HG03064 (cell line): Measurements from ENCODE around the gene ANAPC2.

Experiments used
- ATAC-seq: cut with Tn5 transposase; IDR thresholded peaks from one replicate; pipeline ENCODE4 v1.9.1; 2021; ENCODE audit warnings: low read depth; ENCODE audit not compliant: unreplicated experiment

ANAPC2 gene

DNA sequence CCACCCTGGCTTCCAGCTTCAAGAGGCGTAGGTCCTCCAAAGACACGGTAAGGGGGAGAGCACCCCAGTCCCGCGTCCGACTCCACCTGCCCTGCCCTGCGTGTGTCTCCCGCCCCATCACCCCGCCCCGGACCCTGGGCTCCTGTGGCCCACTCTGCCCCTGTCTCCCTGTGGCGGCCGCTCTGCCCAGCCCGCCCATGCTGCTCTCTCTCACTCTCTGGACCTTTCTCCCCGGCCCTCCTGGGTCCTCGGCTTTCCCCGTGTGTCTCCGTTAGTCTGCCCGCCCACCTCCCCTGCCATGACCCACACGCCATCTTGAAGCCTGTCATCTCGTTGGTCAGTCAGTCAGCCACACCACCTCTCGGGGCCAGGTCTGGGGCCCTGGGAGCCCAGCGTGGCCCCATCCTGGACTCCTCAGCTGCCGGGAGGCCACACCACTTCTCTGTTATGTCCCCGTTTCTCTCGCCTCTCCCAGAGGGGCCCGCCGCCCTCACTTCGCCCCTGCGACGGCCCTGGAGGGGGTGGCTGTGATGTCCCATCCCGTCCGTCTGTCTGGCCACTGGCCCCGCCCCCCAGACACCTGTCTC, 23.0 kb downstream of the ANAPC2 start:
- ATAC-seq = no peak

DNA sequence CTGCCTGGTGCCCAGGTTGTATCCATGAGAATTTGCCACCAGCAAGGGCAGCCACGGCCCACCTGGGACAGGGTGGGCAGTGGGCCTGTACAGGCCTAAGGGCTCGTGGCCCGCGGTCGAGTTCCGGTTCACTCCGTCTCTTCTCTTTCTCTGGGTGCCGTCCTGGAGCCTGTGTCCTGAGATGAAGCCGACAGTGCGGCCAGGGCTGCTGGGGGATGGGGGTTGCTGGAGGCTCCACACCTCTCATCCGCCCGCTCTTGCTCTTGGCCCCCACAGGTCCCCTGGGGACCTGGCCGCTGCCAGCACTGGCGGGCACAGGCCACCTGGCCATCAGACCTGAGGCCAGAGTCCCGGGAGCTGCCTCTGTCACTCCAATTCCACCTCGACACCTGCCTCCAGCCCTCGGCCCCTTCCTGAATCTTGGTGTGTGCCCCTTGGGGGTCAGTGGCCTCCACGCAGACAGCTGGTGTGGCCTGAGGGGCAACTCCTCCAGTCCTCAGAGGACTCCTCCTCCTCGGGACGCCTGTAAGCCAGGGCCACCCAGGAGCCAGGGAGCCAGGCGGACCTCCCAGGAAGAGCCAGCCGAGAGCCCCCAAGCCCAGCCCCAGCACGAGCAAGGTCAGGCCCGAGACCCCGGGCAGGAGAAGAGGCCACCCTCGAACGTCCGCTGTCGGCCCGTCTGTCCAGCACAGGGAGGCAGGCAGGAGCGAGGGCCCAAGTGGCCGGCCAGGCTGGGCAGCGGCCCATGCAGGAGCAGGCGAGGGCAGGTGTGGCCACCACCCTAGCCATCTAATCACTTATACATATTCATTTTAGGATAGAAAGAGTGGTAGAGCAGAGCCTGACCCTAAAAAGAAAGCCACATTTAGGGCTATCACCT, 23.8 kb downstream of the ANAPC2 start:
- ATAC-seq = no peak

DNA sequence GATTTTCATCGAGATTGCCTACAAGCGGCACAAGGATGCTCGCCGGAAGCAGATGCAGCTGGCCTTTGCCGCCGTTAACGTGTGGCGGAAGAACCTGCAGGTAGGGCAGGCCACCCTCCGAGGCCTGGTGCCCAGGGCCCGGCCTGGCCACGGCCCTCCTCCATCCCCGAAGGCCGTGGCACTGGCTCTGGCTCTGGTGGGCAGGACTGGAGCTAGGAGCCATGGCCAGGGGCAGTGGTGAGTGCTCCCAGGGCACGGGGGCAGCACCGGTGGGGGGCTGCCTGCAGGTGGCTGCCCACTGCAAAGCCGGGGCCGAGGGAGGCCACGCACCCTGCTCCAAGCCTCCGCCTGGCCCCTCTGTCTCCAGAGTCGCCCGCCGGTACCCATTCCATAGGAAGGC, 24.6 kb downstream of the ANAPC2 start:
- ATAC-seq = no peak

DNA sequence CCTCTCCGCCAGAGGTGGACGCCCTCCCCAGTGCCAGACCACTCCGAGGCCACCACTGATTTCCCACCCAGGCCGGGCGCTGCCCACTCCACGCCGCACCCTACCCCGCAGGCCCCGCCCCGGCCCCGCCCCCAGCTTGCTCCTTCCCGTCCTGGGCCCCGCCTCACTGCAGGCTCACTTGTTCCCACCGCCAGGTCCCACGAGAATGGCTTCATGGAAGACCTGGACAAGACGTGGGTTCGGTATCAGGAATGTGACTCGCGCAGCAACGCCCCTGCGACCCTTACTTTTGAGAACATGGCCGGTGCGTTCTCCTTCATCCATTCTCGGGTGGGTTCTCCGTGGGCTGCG, 25.0 kb downstream of the ANAPC2 start:
- no peak for ATAC-seq

DNA sequence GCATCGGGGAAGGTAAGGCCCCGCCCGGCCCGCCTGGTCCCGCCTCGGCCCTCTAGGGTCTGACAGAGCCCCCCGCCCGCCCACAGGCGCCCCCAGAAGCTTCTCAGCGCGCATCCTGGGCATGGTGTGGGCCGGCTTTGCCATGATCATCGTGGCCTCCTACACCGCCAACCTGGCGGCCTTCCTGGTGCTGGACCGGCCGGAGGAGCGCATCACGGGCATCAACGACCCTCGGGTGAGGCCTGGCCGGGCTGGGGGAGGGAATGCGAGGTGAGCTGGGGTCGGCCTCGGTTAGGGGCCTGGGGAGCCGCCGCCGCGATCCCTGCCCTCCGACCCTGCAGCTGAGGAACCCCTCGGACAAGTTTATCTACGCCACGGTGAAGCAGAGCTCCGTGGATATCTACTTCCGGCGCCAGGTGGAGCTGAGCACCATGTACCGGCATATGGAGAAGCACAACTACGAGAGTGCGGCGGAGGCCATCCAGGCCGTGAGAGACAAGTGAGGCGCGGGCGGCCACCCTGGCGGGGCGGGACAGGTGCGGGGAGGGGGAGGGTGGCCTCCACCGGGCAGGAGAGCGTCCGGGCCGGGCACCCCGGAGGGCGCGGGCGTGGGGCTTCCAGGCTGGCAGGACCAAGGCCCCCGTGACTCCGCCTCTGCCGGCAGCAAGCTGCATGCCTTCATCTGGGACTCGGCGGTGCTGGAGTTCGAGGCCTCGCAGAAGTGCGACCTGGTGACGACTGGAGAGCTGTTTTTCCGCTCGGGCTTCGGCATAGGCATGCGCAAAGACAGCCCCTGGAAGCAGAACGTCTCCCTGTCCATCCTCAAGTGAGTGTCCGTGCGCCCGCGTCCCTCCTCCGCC, 25.6 kb downstream of the ANAPC2 start:
- ATAC-seq = no peak

DNA sequence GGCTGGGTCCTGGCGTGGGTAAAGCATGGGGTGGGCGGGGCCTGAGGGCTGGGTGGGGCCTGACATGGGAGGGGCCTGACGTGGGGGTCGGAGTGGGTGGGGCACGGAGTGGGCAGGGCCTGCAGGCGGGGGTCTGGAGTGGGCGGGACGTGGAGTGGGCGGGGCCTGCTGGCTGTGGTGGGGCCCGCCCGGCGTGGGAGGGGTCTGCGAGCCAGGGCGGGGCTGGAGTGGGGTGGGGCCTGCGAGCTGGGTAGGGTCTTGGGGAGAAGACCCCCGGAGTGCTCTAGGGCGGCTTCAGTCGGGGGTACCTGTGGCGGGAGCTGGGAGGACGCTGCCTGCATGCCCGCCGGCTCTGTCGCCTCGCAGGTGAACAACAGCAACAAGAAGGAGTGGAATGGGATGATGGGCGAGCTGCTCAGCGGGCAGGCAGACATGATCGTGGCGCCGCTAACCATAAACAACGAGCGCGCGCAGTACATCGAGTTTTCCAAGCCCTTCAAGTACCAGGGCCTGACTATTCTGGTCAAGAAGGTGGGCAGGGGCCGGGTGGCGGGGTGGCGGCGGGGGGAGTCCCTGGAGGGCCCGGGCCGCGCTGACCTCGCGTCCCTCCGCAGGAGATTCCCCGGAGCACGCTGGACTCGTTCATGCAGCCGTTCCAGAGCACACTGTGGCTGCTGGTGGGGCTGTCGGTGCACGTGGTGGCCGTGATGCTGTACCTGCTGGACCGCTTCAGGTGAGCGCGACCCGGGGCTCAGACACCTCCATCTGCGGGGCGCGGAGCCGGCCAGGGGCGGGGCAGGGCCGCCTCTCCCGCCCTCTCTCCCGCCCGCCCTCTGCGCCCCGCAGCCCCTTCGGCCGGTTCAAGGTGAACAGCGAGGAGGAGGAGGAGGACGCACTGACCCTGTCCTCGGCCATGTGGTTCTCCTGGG, 26.5 kb downstream of the ANAPC2 start:
- ATAC-seq = no peak

DNA sequence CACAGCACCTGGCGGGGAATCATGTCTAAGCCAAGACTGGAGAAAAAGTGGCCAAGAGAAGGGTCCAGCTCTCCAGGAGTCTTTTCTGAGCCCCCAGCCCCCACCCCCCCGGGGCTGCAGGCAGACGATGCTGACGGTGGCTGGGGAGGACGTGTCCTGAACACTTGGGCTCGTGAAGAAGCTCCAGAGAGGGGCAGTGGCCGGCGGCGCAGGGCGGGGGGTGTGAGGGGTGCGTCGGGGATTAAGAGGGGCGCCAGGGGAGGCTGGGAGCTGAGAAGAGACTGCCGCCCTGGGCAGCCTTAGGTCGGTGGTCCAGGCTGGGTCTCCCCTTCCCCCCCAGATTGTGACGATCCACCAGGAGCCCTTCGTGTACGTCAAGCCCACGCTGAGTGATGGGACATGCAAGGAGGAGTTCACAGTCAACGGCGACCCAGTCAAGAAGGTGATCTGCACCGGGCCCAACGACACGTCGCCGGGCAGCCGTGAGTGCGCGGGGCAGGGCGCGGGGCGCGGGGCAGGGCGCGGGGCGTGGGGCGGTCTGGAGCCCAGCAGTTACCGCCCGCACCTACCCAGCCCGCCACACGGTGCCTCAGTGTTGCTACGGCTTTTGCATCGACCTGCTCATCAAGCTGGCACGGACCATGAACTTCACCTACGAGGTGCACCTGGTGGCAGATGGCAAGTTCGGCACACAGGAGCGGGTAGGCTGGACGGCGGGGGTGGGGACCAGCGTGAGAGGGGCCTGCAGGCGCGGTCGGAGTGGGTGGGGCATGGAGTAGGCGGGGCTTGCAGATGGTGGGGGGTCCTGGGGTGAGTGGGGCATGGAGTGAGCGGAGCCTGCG, 27.4 kb downstream of the ANAPC2 start:
- ATAC-seq = no peak

DNA sequence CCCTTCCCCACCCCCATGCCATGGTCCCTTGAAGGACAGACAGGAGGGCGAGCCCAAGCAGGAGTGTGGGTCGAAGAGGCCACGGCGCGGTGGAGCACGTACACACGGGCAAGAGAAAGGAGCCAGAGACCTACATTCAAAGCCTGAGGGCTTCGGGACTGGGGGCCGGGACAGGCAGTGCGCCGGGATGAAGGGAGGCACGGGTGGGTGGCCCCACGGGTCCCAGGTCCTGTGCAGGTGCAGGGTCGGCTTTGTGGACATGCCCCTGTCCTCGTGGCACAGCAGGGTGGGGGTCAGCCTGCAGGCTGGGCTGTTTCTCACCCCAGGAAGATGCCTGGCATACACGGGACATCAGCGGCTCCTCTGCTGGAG, 28.3 kb downstream of the ANAPC2 start:
- ATAC-seq = no peak

DNA sequence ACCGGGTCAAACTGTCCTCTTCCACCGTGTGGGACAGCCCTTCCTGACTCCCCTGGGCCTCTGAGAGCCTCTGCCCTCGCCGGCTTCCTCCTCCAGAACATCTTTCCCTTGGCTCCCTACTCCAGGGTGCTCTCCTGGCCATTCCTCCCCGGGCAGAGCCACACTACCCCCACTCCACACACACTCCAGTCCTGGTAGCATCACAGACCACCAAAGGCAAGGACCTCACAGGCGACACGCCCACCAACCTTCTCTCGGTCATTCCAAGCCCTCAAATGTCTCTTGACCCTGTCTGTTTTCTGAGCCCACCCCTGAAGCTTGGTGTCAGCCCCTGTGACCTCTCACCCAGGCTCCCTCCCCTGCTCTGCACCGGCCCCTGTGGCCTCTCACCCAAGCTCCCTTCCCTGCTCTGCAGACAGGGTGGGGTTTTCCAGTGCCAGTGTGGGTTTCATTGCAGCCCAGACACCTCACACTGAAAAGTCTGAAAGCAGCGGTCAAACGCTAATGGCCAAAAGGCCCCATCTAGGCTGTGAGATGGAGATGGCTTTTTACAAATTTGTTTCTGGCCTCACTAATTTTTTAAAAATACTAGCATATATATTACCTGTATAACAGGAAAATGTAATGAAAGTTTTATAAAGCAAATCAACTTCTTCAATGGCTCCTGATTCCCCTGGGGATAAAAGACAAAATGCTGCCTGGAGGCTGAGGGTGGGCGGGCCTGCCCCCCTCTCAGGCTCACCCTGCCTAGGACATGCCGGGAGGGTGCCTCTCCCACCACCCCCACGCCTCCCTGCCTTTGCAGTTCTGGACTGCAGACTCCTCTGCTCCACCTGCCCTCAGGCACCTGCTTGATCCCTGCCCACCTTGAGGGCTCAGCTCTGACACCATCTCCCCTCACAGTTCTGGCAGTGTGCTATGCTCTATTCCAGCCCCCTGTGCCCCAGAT, 29.0 kb downstream of the ANAPC2 start:
- no peak for ATAC-seq

DNA sequence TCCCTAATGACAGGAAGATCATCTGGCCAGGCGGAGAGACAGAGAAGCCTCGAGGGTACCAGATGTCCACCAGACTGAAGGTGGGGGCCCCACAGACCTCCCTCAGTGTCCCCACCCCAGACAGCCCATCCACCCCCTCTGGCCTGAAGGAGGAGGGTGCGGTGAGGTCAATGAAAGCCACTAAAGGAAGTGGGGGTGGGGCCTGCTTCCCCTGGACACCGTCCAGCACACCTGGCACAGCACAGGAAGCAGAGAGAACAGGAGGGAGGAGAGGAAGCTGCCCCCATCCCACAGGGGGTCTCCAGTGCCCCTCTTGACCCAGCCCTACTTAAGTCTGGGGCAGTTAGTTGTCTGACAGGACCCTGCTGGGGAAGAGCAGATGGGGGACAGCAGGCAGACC, 29.7 kb downstream of the ANAPC2 start:
- no peak for ATAC-seq

DNA sequence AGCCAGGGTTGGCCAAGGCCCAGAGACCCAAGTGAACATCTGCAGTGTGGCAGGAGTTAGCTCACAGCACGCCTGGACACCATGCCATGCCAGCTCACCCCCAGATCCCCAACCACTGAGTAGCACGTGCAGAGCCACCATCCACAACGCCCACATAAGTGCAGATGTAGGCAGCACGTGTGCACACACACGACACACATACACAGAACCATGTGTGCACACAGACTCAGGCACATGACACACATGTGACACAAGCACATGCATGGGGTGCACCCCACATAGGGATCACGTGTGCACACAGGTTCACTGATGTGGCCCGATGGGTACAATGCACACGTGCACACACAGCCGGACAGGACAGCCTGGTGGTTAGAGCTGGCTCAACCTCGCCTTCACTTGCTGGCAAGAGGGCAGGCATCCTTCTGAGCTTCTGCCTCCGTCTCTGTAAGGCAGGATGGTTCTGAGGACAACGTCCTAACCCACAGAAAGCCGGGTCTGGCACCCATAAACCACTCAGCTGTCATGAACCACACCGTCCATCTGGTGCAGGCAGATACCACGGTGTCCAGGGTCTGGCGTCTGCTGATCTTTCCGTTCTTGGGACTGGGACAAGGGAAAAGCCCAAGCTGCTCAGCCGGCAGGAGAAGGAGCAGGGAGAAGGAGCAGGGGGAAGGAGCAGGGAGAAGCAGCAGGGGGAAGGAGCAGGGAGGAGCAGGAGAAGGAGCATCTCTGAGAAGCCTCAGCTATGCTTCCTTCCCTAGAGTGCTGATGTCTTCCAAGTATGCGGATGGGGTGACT, 30.5 kb downstream of the ANAPC2 start:
- ATAC-seq = no peak

DNA sequence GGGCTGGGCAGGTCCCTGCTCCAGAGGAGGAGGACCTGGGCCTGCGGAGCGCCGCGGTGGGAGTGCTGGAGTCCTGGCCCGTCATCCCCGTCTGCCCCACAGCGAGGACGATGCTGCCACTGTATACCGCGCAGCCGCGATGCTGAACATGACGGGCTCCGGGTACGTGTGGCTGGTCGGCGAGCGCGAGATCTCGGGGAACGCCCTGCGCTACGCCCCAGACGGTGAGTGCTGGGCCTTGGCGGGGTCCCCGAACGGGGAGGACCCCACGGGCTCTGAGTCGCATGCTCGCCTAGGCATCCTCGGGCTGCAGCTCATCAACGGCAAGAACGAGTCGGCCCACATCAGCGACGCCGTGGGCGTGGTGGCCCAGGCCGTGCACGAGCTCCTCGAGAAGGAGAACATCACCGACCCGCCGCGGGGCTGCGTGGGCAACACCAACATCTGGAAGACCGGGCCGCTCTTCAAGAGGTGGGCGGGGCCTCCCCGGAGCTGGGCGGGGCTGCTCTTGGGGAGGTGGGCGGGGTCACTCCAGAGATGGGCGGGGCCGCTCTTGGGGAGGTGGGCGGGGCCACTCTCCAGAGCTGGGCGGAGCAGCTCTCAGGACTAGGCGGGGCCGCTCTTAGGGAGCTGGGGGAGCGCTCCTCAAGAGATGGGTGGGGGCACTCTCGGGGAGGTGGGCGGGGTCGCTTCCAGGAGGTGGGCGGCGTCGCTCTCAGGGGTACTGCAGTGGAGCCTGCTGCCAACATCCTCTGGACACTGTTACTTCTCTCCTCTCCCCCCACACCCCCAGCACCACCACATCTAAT, 31.6 kb downstream of the ANAPC2 start:
- no peak for ATAC-seq

DNA sequence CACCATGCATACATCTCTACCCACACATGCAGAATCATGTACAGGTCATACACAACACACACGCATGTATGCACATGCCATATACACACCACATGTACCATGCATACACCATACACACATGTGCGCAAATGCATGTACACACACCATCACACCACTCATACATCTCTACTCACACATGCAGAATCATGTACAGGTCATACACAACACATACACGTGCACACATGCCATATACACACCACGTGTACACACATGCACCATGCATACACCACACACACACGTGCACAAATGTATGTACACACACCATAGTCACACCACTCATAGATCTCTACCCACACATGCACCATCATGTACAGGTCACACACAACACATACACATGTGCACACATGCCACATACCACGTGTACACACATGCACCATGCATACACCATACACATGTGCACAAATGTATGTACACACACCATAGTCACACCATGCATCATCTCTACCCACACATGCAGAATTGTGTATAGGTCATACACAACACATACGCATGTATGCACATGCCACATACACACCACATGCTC, 35.4 kb downstream of the ANAPC2 start:
- ATAC-seq = no peak

DNA sequence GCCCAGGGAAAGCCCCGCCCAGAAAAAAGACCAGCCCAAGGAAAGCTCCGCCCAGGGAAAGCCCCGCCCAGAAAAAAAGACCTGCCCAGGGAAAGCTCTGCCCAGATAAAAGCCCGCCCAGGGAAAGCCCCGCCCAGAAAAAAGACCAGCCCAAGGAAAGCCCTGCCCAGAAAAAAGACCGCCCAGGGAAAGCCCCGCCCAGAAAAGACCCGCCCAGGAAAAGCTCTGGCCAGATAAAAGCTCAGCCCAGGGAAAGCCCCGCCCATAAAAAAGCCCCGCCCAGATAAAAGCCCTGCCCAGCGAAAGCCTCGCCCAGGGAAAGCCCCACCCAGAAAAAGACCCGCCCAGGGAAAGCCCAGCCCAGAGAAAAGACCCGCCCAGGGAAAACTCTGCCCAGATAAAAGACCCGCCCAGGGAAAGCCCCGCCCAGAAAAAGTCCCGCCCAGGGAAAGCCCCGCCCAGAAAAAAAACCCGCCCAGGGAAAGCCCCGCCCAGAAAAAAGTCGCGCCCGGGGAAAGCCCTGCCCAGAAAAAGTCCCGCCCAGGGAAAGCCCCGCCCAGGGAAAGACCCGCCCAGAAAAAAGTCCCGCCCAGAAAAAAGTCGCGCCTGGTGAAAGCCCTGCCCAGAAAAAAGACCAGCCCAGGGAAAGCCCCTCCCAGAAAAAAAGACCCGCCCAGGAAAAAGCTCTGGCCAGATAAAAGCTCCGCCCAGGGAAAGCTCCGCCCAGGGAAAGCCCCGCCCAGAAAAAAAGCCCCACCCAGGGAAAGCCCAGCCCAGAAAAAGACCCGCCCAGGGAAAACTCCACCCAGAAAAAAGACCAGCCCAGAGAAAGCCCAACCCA, 37.5 kb downstream of the ANAPC2 start:
- ATAC-seq = peak; percentile 39

DNA sequence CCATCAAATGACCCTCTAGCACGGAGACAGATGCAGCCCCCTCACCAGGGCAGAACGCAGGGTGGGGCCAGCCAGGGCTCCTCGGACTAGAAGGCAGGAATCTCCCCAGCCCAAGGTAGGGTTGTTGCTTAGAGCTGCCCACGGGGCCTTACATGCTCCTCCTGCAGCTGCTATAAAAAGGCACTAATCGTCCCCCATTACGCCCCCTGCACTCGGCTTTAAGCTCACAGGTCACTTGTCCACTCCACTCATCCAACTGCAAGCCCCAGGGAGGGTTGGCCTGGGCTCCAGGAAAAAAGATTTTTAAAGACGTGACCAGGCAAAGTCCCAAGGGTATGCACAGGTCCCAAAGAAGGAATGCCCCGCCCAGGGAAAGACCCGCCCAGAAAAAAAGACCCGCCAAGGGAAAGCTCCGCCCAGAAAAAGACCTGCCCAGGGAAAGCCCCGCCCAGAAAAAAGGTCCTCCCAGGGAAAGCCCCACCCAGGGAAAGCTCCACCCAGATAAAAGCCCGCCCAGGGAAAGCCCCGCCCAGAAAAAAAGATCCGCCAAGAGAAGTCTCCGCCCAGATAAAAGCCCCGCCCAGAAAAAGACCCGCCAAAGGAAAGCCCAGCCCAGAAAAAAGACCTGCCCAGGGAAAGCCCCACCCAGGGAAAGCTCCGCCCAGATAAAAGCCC, 38.3 kb downstream of the ANAPC2 start:
- peak; percentile 14 for ATAC-seq
